Right lobe of liver (tissue), 4 donors: ENCODE measurements around the gene SLMAP.

Experiments
- CTCF ChIP-seq, 4 donors: fragments of 200-600 bp in 3 of 4; fragments of 450-650 bp in 1 of 4; IDR thresholded peaks; one replicate each; pipeline versions ENCODE4 v1.5.1 to v1.8.0; 2016 to 2022; ENCODE audit warnings: antibody characterized with exemption in 4 of 4, mild to moderate bottlenecking in 2 of 4
- POLR2A ChIP-seq: fragments of 450-650 bp; IDR thresholded peaks from one replicate; pipeline ENCODE4 v1.6.1; 2017; ENCODE audit warnings: antibody characterized with exemption, mild to moderate bottlenecking
- donor health status: DM: no; HTN: no; CAD: no.
- donor health status: DM: no; HTN: no; CAD: no.
- donor health status: DM: no; HTN: yes; CAD: no.

GRCh38 chr3:57966829-57967228 lies 210.7 kb downstream of the SLMAP start:
- no peak for TF ChIP-seq POLR2A
- TF ChIP-seq CTCF (IDR thresholded peaks at IDR 0.05): no peak
